ENCODE results near the gene BOK. TPM values are rescaled to one million over a fixed set of nuclear protein-coding genes. Genes with fewer than 3 reads are reported as not detected.

BOK gene
- total and polyA plus RNA-seq, 10 of the 15 experiments (the other 5 are each of a cell fraction or from before 2014, with no cell fraction given) = 0.04 to 0.15 (median 0.12) TPM; not detected in 7

- no peaks in the 10 kb centered on the region for H3K27me3 ChIP-seq (replicated peaks in 1 of 2; ENCODE audit: control insufficient read depth in 2 of 2, insufficient read depth in 2 of 2, low read length in 1 of 2)
- TF ChIP-seq ESRRA (IDR thresholded peaks at IDR 0.05; ENCODE audit: low read length) (no peak), BACH1 (IDR thresholded peaks at IDR 0.05; ENCODE audit: borderline replicate concordance) (no peak), ETV6 (conservative IDR thresholded peaks at IDR 0.05 in 1 of 2, IDR thresholded peaks at IDR 0.05 in 1 of 2; ENCODE audit: borderline replicate concordance in 1 of 2, low read depth in 1 of 2) (no peak), IKZF1 (conservative IDR thresholded peaks at IDR 0.05) (no peak), ATF3 (IDR thresholded peaks at IDR 0.05; ENCODE audit: borderline replicate concordance, extremely low read depth, low read depth, low read length) (no peak), CHD4 (IDR thresholded peaks at IDR 0.05) (no peak), CREB1 (IDR thresholded peaks at IDR 0.05; ENCODE audit: low read depth) (no peak), NR2F1 (conservative IDR thresholded peaks at IDR 0.05) (no peak), PAX5 (IDR thresholded peaks at IDR 0.05; ENCODE audit: borderline replicate concordance, low read depth, low read length) (no peak), ZBTB40 (IDR thresholded peaks at IDR 0.05; ENCODE audit: borderline replicate concordance) (no peak), ZBTB11 (CRISPR knock-in tag; IDR thresholded peaks at IDR 0.05) (no peak), NFXL1 (IDR thresholded peaks at IDR 0.05; ENCODE audit: borderline replicate concordance) (no peak)
These were observed 23.8 kb downstream of the BOK start for GRCh38 chr2:241582328-241582727.

More at GRCh38 chr2:241582328-241582727, 23.8 kb downstream of the BOK start:
- no TSS peak for BruUV-seq (replicated peaks)
- Histone ChIP-seq H3K79me2 (ENCODE audit: control insufficient read depth, insufficient read depth, low read length) (no peaks in the 10 kb centered on the region), H3K27ac (ENCODE audit: control insufficient read depth, insufficient read depth) (no peak overlapping the region), H3K9ac (ENCODE audit: control insufficient read depth, insufficient read depth, low read length) (no peak overlapping the region), H4K20me1 (ENCODE audit: control insufficient read depth, insufficient read depth) (no peaks in the 10 kb centered on the region), H3K4me3 (no peak overlapping the region), H3K4me1 (ENCODE audit: control insufficient read depth, insufficient read depth, low read length) (no peaks in the 10 kb centered on the region), H2AFZ (ENCODE audit: control insufficient read depth, low read depth, low read length) (no peak overlapping the region), H3K36me3 (ENCODE audit: control insufficient read depth in 2 of 2, insufficient read depth in 2 of 2, low read length in 1 of 2) (peaks cover 7 to 19% of the 10 kb centered on the region in 2 experiments; a peak in 3 of 4 replicates), H3K4me2 (ENCODE audit: control insufficient read depth, insufficient read depth) (no peak overlapping the region), H3K9me3 (replicated peaks; ENCODE audit: control insufficient read depth, insufficient read depth, low read length) (peaks cover 14% of the 10 kb centered on the region)
- ChIA-PET POLR2A (no interaction called here), RAD21 (ENCODE audit: unreplicated experiment) (no interaction called here), SMC1A (ENCODE audit: uncharacterized antibody, unreplicated experiment) (interaction anchor here (0.6 kb wide), 1 partner anchor 16 kb away, joined by 3 read pairs; no protein-coding TSS in a partner anchor), CTCF (no interaction called here)
- in situ Hi-C loops (cut with MboI) = no loop called here
- DNase-seq (ENCODE audit: low read depth, low spot score) (no peak), FAIRE-seq (no peak), ATAC-seq (no peak)
- intact Hi-C loops (cut with micrococcal nuclease; ENCODE audit: unreplicated experiment) = no loop called here
- WGBS (ENCODE audit: insufficient coverage, insufficient replicate concordance, low lambda C conversion rate, missing lambda C conversion rate) = 98% methylated on average over 8 of the region's 8 CpGs

Data from GM12878 (cell line).